Common myeloid progenitor, CD34-positive (primary cell): ENCODE results near the gene ANKRD13A.
"Not testable (repeated sequence)": the region's sequence is repeated elsewhere in the genome, so short reads cannot be mapped to it uniquely, and the experiment has no call there.

Experiments used
- CTCF ChIA-PET: fragments of 350-600 bp; sonication (Branson Sonifier 250); formaldehyde crosslinking; loops from one replicate; lab custom pipeline; 2021; ENCODE audit warnings: antibody characterized with exemption; lab: Charles Lee
- POLR2A ChIA-PET: fragments of 350-600 bp; sonication (Branson Sonifier 250); formaldehyde crosslinking; loops from one replicate; lab custom pipeline; 2021; ENCODE audit warnings: antibody characterized with exemption; lab: Charles Lee
- DNase-seq, 3 donors: peaks; one replicate each; pipeline versions ENCODE4 v3.0.0 to v3.0.0-alpha.2; 2013
- H3K27ac ChIP-seq, 2 experiments: 1 replicate in 1 of 2; 2 replicates in 1 of 2; pipeline ENCODE4 v1.7.0; 2013; ENCODE audit warnings: inconsistent platforms in 2 of 2, low read length in 2 of 2, mild to moderate bottlenecking in 2 of 2, low read depth in 1 of 2, moderate library complexity in 1 of 2; ENCODE audit not compliant: severe bottlenecking in 2 of 2, insufficient read depth in 1 of 2, poor library complexity in 1 of 2
- H3K27me3 ChIP-seq, 5 experiments: replicated peaks in 2 of 5; 1 replicate in 3 of 5; 2 replicates in 2 of 5; pipeline versions ENCODE4 v1.6.1 to v1.7.0; 2013; ENCODE audit warnings: low read length in 4 of 5, mild to moderate bottlenecking in 2 of 5, moderate library complexity in 2 of 5, inconsistent platforms in 1 of 5; ENCODE audit not compliant: insufficient read depth in 5 of 5, control insufficient read depth in 4 of 5
- H3K36me3 ChIP-seq, 4 experiments: 1 replicate in 2 of 4; 2 replicates in 2 of 4; pipeline versions ENCODE4 v1.6.1 to v1.7.0; 2013; ENCODE audit warnings: low read length in 3 of 4, control low read depth in 1 of 4, mild to moderate bottlenecking in 1 of 4; ENCODE audit not compliant: control insufficient read depth in 4 of 4, insufficient read depth in 4 of 4
- H3K4me1 ChIP-seq, 4 experiments: 1 replicate in 3 of 4; 2 replicates in 1 of 4; pipeline versions ENCODE4 v1.6.1 to v1.7.1; 2013; ENCODE audit warnings: low read length in 3 of 4, mild to moderate bottlenecking in 3 of 4, control low read depth in 1 of 4, inconsistent platforms in 1 of 4, moderate library complexity in 1 of 4; ENCODE audit not compliant: control insufficient read depth in 4 of 4, insufficient read depth in 4 of 4; ENCODE audit errors: control extremely low read depth in 1 of 4
- H3K4me3 ChIP-seq, 7 experiments: 1 replicate in 4 of 7; 2 replicates in 3 of 7; pipeline versions ENCODE4 v1.5.1 to v1.7.0; 2013; ENCODE audit warnings: mild to moderate bottlenecking in 7 of 7, low read length in 6 of 7, moderate library complexity in 6 of 7, inconsistent platforms in 2 of 7, low read depth in 2 of 7, control low read depth in 1 of 7; ENCODE audit not compliant: insufficient read depth in 4 of 7, control insufficient read depth in 1 of 7; ENCODE audit errors: extremely low read depth in 1 of 7
- H3K9me3 ChIP-seq, 5 experiments: 1 replicate in 4 of 5; 2 replicates in 1 of 5; pipeline versions ENCODE4 v1.6.1 to v1.7.1; 2013; ENCODE audit warnings: low read length in 4 of 5, mild to moderate bottlenecking in 2 of 5, inconsistent platforms in 1 of 5, low read depth in 1 of 5, moderate library complexity in 1 of 5; ENCODE audit not compliant: control insufficient read depth in 4 of 5, insufficient read depth in 2 of 5; ENCODE audit errors: control extremely low read depth in 1 of 5
- WGBS: methylation state at CpG from one replicate; pipeline ENCODE4 v1.1.5; 2013; ENCODE audit not compliant: insufficient coverage; 5-methylcytosine and 5-hydroxymethylcytosine counted together

ANKRD13A gene

DNA sequence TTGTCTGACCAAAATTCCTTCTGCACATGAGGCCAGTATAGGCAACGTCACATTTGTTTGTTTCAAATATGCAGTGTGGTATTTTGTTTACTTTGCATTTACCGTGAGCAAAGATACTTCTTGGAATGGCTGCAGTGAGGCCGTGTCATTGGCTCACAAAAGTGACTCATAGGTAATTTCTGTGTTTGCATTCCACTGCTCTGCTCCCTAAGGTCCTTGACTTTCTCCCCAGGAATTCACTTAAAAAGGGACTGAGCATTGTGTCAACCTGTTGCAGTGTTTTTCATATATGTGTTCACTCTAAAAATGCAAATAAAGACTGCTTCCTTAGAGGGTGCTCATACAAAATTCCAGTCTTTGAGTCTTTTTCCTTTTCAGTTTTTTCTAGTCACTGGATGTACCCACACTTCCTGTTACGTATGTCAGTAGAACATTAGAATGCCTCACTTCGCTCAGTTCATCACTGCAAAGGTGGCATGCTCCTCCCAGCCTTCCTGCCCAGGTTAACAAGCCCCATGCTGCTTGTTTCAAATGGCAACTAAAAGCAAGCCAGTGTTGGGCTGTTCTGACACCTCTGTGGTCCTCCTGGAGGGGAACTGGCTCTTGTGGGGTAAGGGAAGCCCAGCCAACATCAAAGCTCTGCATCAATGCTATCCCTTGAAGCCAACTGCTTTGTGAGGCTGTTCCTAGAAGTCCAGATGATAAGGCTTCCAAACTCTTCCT, 40.0 kb downstream of the ANKRD13A start:
- 71% methylated on average over 4 of the region's 5 CpGs for WGBS
- Histone ChIP-seq H3K9me3 (no peaks in the 10 kb centered on the region), H3K4me1 (peaks cover 12 to 34% (median 32%) of the 10 kb centered on the region in 4 experiments), H3K27ac (peak overlapping the region; percentile 68 to 76), H3K4me3 (no peak overlapping the region), H3K27me3 (no peaks in the 10 kb centered on the region), H3K36me3 (peaks cover 19 to 62% (median 37%) of the 10 kb centered on the region in 4 experiments)
- POLR2A ChIA-PET: no interaction called here
- CTCF ChIA-PET: interaction anchor here (0.8 to 1.2 kb wide), 3 partner anchors 43 to 55 kb away, joined by 3 read pairs; no protein-coding TSS in a partner anchor
- peak in 2 of 3 donors; percentile 43 to 53 for DNase-seq

DNA sequence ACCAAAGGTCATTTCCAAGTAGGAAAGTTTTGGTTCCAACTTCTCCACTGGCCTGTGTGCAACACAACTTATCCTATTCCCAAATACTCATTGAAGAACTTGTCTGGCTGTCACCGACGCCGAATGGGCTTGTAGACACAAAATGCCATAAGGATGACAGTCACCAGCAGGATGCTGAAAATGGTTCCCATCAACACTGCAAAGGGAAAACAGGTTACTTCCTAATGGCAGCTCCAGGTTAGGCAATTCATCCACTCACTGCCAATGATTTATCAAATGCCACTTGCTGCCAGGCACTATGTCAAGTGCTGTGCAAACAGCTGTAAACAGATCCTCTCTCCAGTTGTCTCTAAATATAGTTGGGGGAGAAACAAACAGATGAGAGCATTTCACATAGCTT, 43.0 kb downstream of the ANKRD13A start:
- peaks cover 12 to 39% (median 33%) of the 10 kb centered on the region in 4 experiments for H3K4me1 ChIP-seq
- ChIA-PET POLR2A (no interaction called here), CTCF (interaction anchor here (0.6 to 1.6 kb wide), 9 partner anchors 8 to 96 kb away, joined by 3 to 7 read pairs (median 3); no protein-coding TSS in a partner anchor)
- H3K9me3 ChIP-seq: no peaks in the 10 kb centered on the region
- WGBS: 100% methylated on average over 3 of the region's 3 CpGs
- H3K36me3 ChIP-seq: peaks cover 9 to 36% (median 23%) of the 10 kb centered on the region in 4 experiments
- no peaks in the 10 kb centered on the region for H3K27me3 ChIP-seq
- no peak overlapping the region for H3K27ac ChIP-seq
- no peak overlapping the region for H3K4me3 ChIP-seq
- DNase-seq: no peak

- no peak overlapping the region for H3K27ac ChIP-seq
- H3K4me3 ChIP-seq: peak overlapping the region in 2 of 7 experiments; percentile 88 to 95
- no peaks in the 10 kb centered on the region for H3K9me3 ChIP-seq
- DNase-seq: no peak
- H3K4me1 ChIP-seq: peaks cover 7 to 29% (median 29%) of the 10 kb centered on the region in 4 experiments
- H3K36me3 ChIP-seq: peaks cover 5 to 12% (median 9%) of the 10 kb centered on the region in 4 experiments
- WGBS: 80% methylated on average over 1 of the region's 8 CpGs
- H3K27me3 ChIP-seq: no peaks in the 10 kb centered on the region
- CTCF ChIA-PET: no interaction called here
- POLR2A ChIA-PET: no interaction called here
Measured at GRCh38 chr12:110046451-110047187, 47.4 kb downstream of the ANKRD13A start.

- CTCF ChIA-PET: interaction anchor here (1.0 kb wide), 3 partner anchors 35 to 250 kb away, joined by 3 read pairs; partner anchors contain the start of gene ANKRD13A
- peaks cover 7 to 29% (median 27%) of the 10 kb centered on the region in 4 experiments for H3K4me1 ChIP-seq
- peak overlapping the region; percentile 69 to 95 (median 90) for H3K4me3 ChIP-seq
- H3K27ac ChIP-seq: peak overlapping the region; percentile 80 to 86
- POLR2A ChIA-PET: no interaction called here
- peaks cover 2 to 5% (median 4%) of the 10 kb centered on the region in 4 experiments for H3K36me3 ChIP-seq
- DNase-seq: no peak
- no peaks in the 10 kb centered on the region for H3K27me3 ChIP-seq
- 83% methylated on average over 13 of the region's 14 CpGs for WGBS
- no peaks in the 10 kb centered on the region for H3K9me3 ChIP-seq
Measured at GRCh38 chr12:110047297-110047940, 48.2 kb downstream of the ANKRD13A start.

GRCh38 chr12:110048242-110049027, 49.2 kb downstream of the ANKRD13A start, which contains the start of gene C12orf76:
Gene C12orf76, minus strand, starts transcription at chr12:110048522. Its CDS starts 27 bp downstream, at chr12:110048495.
- DNase-seq: peak; percentile 96 to 97 (median 97)
- peak within 1 kb of the TSS; percentile 80 to 86 for H3K27ac ChIP-seq
- ChIA-PET CTCF (interaction anchor here (1.0 kb wide), 3 partner anchors 34 to 249 kb away, joined by 3 read pairs; partner anchors contain the start of gene ANKRD13A), POLR2A (no interaction called here)
- no peaks in the 10 kb centered on the region for H3K27me3 ChIP-seq
- peaks cover 0 to 3% (median 1%) of the 10 kb centered on the region in 4 experiments for H3K36me3 ChIP-seq
- H3K9me3 ChIP-seq: no peaks in the 10 kb centered on the region
- H3K4me1 ChIP-seq: peaks cover 7 to 21% (median 18%) of the 10 kb centered on the region in 4 experiments
- WGBS: 0% methylated on average over 42 of the region's 47 CpGs
- peak within 1 kb of the TSS; percentile 69 to 95 (median 90) for H3K4me3 ChIP-seq

- H3K27me3 ChIP-seq, CTCF ChIA-PET, H3K9me3 ChIP-seq, DNase-seq, H3K36me3 ChIP-seq, POLR2A ChIA-PET: not testable (repeated sequence)
- H3K27ac ChIP-seq: peak overlapping the region; percentile 80 to 86
- 99% methylated on average over 7 of the region's 11 CpGs for WGBS
- peak overlapping the region in 6 of 7 experiments; percentile 69 to 95 (median 89) for H3K4me3 ChIP-seq
- H3K4me1 ChIP-seq: peaks cover 7 to 19% (median 17%) of the 10 kb centered on the region in 4 experiments
Measured at GRCh38 chr12:110049034-110049433, 49.8 kb downstream of the ANKRD13A start.
